MM.1S (cell line): ENCODE results near the gene MADD.

Experiments used
- EZH2 ChIP-seq: fragments of 300-600 bp; sonication (generic); optimal IDR thresholded peaks from 2 replicates; pipeline ENCODE3; 2017; ENCODE audit warnings: low read depth, mild to moderate bottlenecking, antibody characterized with exemption, low read length, mixed read lengths
- EZH2phosphoT487 ChIP-seq: fragments of 300-600 bp; sonication (generic); IDR thresholded peaks from 2 replicates; pipeline ENCODE4 v1.6.1; 2018; ENCODE audit warnings: antibody characterized with exemption, low read length
- TF ChIP-seq, protein P1 (sequence below): fragments of 300-600 bp; sonication (generic); IDR thresholded peaks from 2 replicates; pipeline ENCODE4 v1.5.1; 2016; ENCODE audit warnings: antibody characterized with exemption, low read length, mixed read lengths

DNA sequence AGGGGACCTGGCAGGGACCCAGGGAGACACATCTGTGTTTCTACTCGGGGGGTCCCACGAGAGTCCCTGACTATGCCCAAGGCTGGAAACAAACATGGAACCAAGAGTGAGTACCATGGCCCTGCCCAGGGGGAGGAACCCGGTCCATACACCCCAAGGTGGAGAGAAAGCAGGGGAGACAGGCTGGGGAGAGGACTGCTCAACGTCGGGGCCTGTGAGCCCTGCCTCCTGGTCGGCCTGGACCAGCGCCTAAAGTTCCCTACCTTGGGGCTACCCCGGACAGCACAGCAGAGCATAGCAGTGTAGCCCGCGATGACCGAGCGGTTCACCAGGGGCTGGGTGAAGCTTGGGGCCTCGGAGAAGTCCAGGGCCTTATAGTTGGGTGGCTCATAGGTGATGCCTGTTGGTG, 62.4 kb downstream of the MADD start:
- TF ChIP-seq EZH2 (no peak), EZH2phosphoT487 (no peak)
- TF ChIP-seq, protein P1, sequence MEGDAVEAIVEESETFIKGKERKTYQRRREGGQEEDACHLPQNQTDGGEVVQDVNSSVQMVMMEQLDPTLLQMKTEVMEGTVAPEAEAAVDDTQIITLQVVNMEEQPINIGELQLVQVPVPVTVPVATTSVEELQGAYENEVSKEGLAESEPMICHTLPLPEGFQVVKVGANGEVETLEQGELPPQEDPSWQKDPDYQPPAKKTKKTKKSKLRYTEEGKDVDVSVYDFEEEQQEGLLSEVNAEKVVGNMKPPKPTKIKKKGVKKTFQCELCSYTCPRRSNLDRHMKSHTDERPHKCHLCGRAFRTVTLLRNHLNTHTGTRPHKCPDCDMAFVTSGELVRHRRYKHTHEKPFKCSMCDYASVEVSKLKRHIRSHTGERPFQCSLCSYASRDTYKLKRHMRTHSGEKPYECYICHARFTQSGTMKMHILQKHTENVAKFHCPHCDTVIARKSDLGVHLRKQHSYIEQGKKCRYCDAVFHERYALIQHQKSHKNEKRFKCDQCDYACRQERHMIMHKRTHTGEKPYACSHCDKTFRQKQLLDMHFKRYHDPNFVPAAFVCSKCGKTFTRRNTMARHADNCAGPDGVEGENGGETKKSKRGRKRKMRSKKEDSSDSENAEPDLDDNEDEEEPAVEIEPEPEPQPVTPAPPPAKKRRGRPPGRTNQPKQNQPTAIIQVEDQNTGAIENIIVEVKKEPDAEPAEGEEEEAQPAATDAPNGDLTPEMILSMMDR, result no peak
